GM20000 (cell line): ENCODE results near the gene C4orf17.

Experiments used
- DNase-seq: peaks from one replicate; pipeline ENCODE4 v3.0.0; 2012; ENCODE audit warnings: low spot score
- CTCF ChIP-seq: IDR thresholded peaks from 2 replicates; pipeline ENCODE4 v1.5.1; 2012; ENCODE audit warnings: mild to moderate bottlenecking, control low read depth; ENCODE audit errors: extremely low read depth, missing control alignments

Gene C4orf17

GRCh38 chr4:99587309-99587708 lies 76.5 kb downstream of the C4orf17 start:
- no peak for DNase-seq
- TF ChIP-seq CTCF, result no peak

GRCh38 chr4:99587803-99588202 lies 77.0 kb downstream of the C4orf17 start:
- DNase-seq, result no peak
- no peak for TF ChIP-seq CTCF

GRCh38 chr4:99591757-99592156 lies 80.9 kb downstream of the C4orf17 start:
- no peak for TF ChIP-seq CTCF
- DNase-seq, result no peak
